CD4-positive, alpha-beta T cell (primary cell): Measurements from ENCODE around the gene SH3RF2. TPM values are rescaled to one million over a fixed set of nuclear protein-coding genes. Genes with fewer than 3 reads are reported as not detected.

ENCODE experiments used
- ATAC-seq: fragments of 200-7000 bp; cut with Tn5 transposase; one replicate; pipeline ENCODE4 v1.10.0; 2022; ENCODE audit warnings: mild to moderate bottlenecking; ENCODE audit not compliant: poor library complexity
- CTCF ChIA-PET: fragments of 350-600 bp; sonication (Branson Sonifier 250); formaldehyde crosslinking; loops from one replicate; lab custom pipeline; 2021; ENCODE audit warnings: antibody characterized with exemption, inconsistent platforms; lab: Charles Lee
- POLR2A ChIA-PET: fragments of 350-600 bp; sonication (Branson Sonifier 250); formaldehyde crosslinking; loops from one replicate; lab custom pipeline; 2021; ENCODE audit warnings: antibody characterized with exemption, inconsistent platforms; lab: Charles Lee
- DNase-seq, 14 experiments: peaks; one replicate each; pipeline ENCODE4 v3.0.0-alpha.2; 2013 to 2020; ENCODE audit warnings: mixed read lengths in 2 of 14
- H3K27ac ChIP-seq, 2 donors: one replicate each; pipeline versions ENCODE4 v1.5.1 to v1.7.0; 2013; ENCODE audit warnings: low read length in 2 of 2, low read depth in 1 of 2, mild to moderate bottlenecking in 1 of 2
- H3K27me3 ChIP-seq, 2 experiments: 1 replicate in 1 of 2; 2 replicates in 1 of 2; pipeline versions ENCODE4 v1.6.1 to v1.7.0; 2013; ENCODE audit warnings: low read length in 2 of 2, control low read depth in 1 of 2, mild to moderate bottlenecking in 1 of 2, moderate library complexity in 1 of 2; ENCODE audit not compliant: insufficient read depth in 2 of 2, control insufficient read depth in 1 of 2
- H3K36me3 ChIP-seq: one replicate; pipeline ENCODE4 v1.6.1; 2013; ENCODE audit warnings: low read length, control low read depth; ENCODE audit not compliant: insufficient read depth
- H3K4me1 ChIP-seq: one replicate; pipeline ENCODE4 v1.6.1; 2013; ENCODE audit warnings: low read length, control low read depth; ENCODE audit not compliant: insufficient read depth
- H3K4me3 ChIP-seq: one replicate; pipeline ENCODE4 v1.5.1; 2013; ENCODE audit warnings: mild to moderate bottlenecking, low read length, moderate library complexity
- H3K9me3 ChIP-seq, 2 experiments: 1 replicate in 1 of 2; 2 replicates in 1 of 2; pipeline versions ENCODE4 v1.6.1 to v1.7.0; 2013; ENCODE audit warnings: low read length in 2 of 2, mild to moderate bottlenecking in 2 of 2, control low read depth in 1 of 2, moderate library complexity in 1 of 2; ENCODE audit not compliant: control insufficient read depth in 1 of 2, insufficient read depth in 1 of 2
- H3K27ac Mint-ChIP-seq: one replicate; pipeline ENCODE4 v1.8.0; 2020; ENCODE audit warnings: mixed read lengths
- H3K27me3 Mint-ChIP-seq: one replicate; pipeline ENCODE4 v1.8.0; 2021; ENCODE audit warnings: mixed read lengths
- H3K36me3 Mint-ChIP-seq: one replicate; pipeline ENCODE4 v1.8.0; 2021; ENCODE audit warnings: low read depth, mixed read lengths
- H3K4me1 Mint-ChIP-seq: one replicate; pipeline ENCODE4 v1.8.0; 2021; ENCODE audit warnings: low read depth, mixed read lengths
- H3K4me3 Mint-ChIP-seq: one replicate; pipeline ENCODE4 v1.8.0; 2020; ENCODE audit warnings: mild to moderate bottlenecking, mixed read lengths
- H3K9me3 Mint-ChIP-seq: one replicate; pipeline ENCODE4 v1.8.0; 2020; ENCODE audit warnings: mixed read lengths
- CTCF ChIP-seq: fragments of 200-600 bp; IDR thresholded peaks from one replicate; pipeline ENCODE4 v1.8.0; 2022; ENCODE audit warnings: antibody characterized with exemption, mild to moderate bottlenecking
- intact Hi-C, 2 experiments: fragments of 100-400 bp; cut with DNase I in 1 of 2; cut with micrococcal nuclease in 1 of 2; formaldehyde crosslinking; loops; one replicate each; pipeline versions ENCODE4 v1.15.1 to v1.9.0; 2023 to 2025; cut with DNase I, micrococcal nuclease
- total RNA-seq, 174 experiments: library from RNA in 2 of 174; stranded (reverse) in 2 of 174; gene quantifications; one replicate each; pipeline ENCODE4 v1.2.3 and lab custom pipeline; 2021 to 2026

SH3RF2 gene
- total RNA-seq, 2 experiments from 2014 or later: 0.11 to 0.42 TPM

GRCh38 chr5:146006470-146007190 is 70.3 kb downstream of the SH3RF2 start:
- Mint-ChIP-seq H3K4me1 (no peaks in the 10 kb centered on the region), H3K36me3 (no peaks in the 10 kb centered on the region), H3K9me3 (peaks cover 4% of the 10 kb centered on the region), H3K27ac (no peak overlapping the region), H3K27me3 (peaks cover 3% of the 10 kb centered on the region), H3K4me3 (no peak overlapping the region)
- DNase-seq (peak in 2 of 14 experiments; percentile 9), ATAC-seq (no peak)
- CTCF ChIA-PET: no interaction called here
- no peak for TF ChIP-seq CTCF
- no peaks in the 10 kb centered on the region for H3K4me1 ChIP-seq
- no peaks in the 10 kb centered on the region for H3K36me3 ChIP-seq
- no peak overlapping the region for H3K27ac ChIP-seq
- intact Hi-C loops: no loop called here
- H3K4me3 ChIP-seq: no peak overlapping the region
- no peaks in the 10 kb centered on the region for H3K9me3 ChIP-seq
- H3K27me3 ChIP-seq: no peaks in the 10 kb centered on the region
- POLR2A ChIA-PET: no interaction called here

GRCh38 chr5:146007270-146007669 is 70.9 kb downstream of the SH3RF2 start:
- Mint-ChIP-seq H3K27ac (no peak overlapping the region), H3K27me3 (no peaks in the 10 kb centered on the region), H3K36me3 (no peaks in the 10 kb centered on the region), H3K4me3 (no peak overlapping the region), H3K9me3 (peaks cover 4% of the 10 kb centered on the region), H3K4me1 (no peaks in the 10 kb centered on the region)
- ATAC-seq (no peak), DNase-seq (peak in 1 of 14 experiments; percentile 12)
- Histone ChIP-seq H3K9me3 (no peaks in the 10 kb centered on the region), H3K36me3 (no peaks in the 10 kb centered on the region), H3K4me1 (no peaks in the 10 kb centered on the region), H3K27ac (no peak overlapping the region), H3K4me3 (no peak overlapping the region), H3K27me3 (no peaks in the 10 kb centered on the region)
- ChIA-PET CTCF (no interaction called here), POLR2A (no interaction called here)
- TF ChIP-seq CTCF: no peak
- intact Hi-C loops: no loop called here

GRCh38 chr5:146007989-146008388 is 71.6 kb downstream of the SH3RF2 start:
- TF ChIP-seq CTCF: no peak
- Mint-ChIP-seq H3K4me3 (no peak overlapping the region), H3K9me3 (peaks cover 4% of the 10 kb centered on the region), H3K4me1 (no peaks in the 10 kb centered on the region), H3K36me3 (no peaks in the 10 kb centered on the region), H3K27me3 (no peaks in the 10 kb centered on the region), H3K27ac (no peak overlapping the region)
- ChIA-PET CTCF (no interaction called here), POLR2A (no interaction called here)
- Histone ChIP-seq H3K9me3 (no peaks in the 10 kb centered on the region), H3K4me1 (no peaks in the 10 kb centered on the region), H3K4me3 (no peak overlapping the region), H3K27me3 (no peaks in the 10 kb centered on the region), H3K27ac (no peak overlapping the region), H3K36me3 (no peaks in the 10 kb centered on the region)
- intact Hi-C loops: no loop called here
- no peak for ATAC-seq
- DNase-seq: no peak
